ENCODE measurements around the gene BRD8. TPM values are rescaled to one million over a fixed set of nuclear protein-coding genes. Genes with fewer than 3 reads are reported as not detected.

Gene BRD8, protein sequence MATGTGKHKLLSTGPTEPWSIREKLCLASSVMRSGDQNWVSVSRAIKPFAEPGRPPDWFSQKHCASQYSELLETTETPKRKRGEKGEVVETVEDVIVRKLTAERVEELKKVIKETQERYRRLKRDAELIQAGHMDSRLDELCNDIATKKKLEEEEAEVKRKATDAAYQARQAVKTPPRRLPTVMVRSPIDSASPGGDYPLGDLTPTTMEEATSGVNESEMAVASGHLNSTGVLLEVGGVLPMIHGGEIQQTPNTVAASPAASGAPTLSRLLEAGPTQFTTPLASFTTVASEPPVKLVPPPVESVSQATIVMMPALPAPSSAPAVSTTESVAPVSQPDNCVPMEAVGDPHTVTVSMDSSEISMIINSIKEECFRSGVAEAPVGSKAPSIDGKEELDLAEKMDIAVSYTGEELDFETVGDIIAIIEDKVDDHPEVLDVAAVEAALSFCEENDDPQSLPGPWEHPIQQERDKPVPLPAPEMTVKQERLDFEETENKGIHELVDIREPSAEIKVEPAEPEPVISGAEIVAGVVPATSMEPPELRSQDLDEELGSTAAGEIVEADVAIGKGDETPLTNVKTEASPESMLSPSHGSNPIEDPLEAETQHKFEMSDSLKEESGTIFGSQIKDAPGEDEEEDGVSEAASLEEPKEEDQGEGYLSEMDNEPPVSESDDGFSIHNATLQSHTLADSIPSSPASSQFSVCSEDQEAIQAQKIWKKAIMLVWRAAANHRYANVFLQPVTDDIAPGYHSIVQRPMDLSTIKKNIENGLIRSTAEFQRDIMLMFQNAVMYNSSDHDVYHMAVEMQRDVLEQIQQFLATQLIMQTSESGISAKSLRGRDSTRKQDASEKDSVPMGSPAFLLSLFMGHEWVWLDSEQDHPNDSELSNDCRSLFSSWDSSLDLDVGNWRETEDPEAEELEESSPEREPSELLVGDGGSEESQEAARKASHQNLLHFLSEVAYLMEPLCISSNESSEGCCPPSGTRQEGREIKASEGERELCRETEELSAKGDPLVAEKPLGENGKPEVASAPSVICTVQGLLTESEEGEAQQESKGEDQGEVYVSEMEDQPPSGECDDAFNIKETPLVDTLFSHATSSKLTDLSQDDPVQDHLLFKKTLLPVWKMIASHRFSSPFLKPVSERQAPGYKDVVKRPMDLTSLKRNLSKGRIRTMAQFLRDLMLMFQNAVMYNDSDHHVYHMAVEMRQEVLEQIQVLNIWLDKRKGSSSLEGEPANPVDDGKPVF
- total RNA-seq: 21.3 and 28.4 TPM in 2 replicates

DNA sequence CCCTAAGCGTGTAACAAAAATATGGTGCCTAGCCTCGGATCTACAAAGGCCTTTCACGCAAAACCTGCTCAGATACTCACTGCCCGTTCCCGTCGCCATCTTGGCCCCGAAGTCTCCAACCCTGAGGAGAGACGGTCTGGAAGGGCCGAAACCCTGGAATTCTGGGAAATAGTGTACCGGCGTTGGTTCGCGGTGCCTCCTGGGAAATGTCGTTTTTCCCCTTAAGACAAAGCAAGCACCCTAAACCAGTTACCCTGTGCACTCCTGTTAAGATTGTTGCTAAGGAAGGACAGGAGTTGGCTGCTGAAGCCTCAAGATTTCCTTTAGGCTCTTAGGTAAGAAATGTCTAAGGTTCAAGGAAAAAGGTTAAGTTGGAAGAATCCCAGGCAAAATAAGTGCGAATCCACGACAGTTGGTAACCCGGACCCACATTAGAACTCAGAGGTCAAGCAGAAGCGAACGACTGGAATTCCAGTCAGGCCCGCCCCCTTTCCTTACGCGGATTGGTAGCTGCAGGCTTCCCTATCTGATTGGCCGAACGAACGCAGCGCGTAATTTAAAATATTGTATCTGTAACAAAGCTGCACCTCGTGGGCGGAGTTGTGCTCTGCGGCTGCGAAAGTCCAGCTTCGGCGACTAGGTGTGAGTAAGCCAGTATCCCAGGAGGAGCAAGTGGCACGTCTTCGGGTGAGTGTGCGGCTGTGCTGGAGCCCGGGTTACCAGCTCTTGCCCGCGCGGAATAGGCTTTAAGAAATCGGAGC lies at the start of gene BRD8, which contains the start of gene KIF20A:
Gene BRD8, minus strand, starts transcription at position 115 of the 761 bp plus-strand sequence. Its CDS starts 16 bp downstream, at position 99.
Gene KIF20A, plus strand, starts transcription at position 597 of the 761 bp plus-strand sequence. CDS start 569 bp downstream, outside the sequence.

DNA sequence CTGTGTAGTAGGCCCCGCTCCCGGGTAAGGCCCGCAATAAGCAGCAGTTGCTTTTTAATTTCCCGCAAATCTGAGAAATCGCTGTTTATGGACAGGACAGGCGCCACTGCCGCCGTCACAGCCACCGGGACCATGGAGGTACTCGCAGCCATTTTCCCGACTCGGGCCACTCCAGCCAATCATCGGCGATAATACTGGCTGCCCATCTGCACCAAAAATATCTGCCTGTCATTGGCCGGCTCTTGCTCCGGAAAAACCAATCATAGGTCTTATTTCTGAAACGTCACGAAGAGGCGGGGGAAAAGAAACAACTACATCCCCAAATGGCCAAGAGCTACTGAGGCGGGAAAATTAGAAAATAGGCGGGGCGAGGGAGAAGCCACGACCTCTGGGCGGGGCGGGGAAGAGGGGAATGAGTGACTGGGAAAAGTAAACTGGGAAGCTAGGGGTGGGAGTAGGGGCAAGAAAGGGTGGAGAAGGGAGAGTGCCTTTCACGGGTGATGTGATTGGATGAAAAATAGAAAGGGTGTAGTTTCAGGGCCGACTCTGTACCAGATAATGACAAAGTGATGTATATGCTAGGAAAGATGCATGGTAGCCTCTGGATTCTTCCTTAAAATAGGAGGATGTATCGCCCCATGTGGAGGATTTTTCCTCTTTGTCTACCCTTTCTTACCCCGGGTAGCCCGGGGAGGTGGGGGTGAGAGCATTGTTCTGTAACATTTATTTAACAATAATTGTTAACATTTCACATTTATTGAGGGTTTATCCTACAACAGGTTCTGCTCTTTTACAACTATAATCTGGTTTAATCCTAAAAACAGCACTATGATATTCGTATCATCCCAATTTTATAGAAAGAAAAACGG lies 35.0 kb upstream of the BRD8 start, which contains the start of gene CDC23:
Gene CDC23, minus strand, starts transcription at position 163 of the 869 bp plus-strand sequence. Its CDS starts 11 bp downstream, at position 152.

GRCh38 chr5:138138949-138139780 lies 39.3 kb downstream of the BRD8 start, which contains the start of gene NME5:
Gene NME5, minus strand, starts transcription at chr5:138139428. Its CDS starts 648 bp downstream, at chr5:138138780.

Other genes starting within 250 kb of the BRD8 start
- 21.1 and 23.6 TPM in 2 replicates for gene FAM13B, start 145.6 kb downstream of the BRD8 start, total RNA-seq
- gene WNT8A, start 94.6 kb downstream of the BRD8 start, total RNA-seq: not detected in 2 replicates
- 1.2 and 2.3 TPM in 2 replicates for gene NME5, start 39.2 kb downstream of the BRD8 start, total RNA-seq
- gene KIF20A, start 482 bp upstream of the BRD8 start, total RNA-seq: 8.3 and 11.8 TPM in 2 replicates
- gene CDC23, start 34.7 kb upstream of the BRD8 start, total RNA-seq: 29.9 and 31.0 TPM in 2 replicates
- gene GFRA3, start 96.0 kb upstream of the BRD8 start, total RNA-seq: not detected in 2 replicates
- 0.98 and 1.4 TPM in 2 replicates for gene CDC25C, start 153.2 kb upstream of the BRD8 start, total RNA-seq
- gene FAM53C, start 159.6 kb upstream of the BRD8 start, total RNA-seq: 31.8 and 32.6 TPM in 2 replicates
- gene KDM3B, start 174.1 kb upstream of the BRD8 start, total RNA-seq: 55.4 and 57.3 TPM in 2 replicates